DMS153 treated with DMSO at 0.1 percent for 48 hours (cell line): ENCODE results near the gene PLCB1.

ENCODE experiments used
- DNase-seq: peaks from one replicate; lab custom pipeline; 2025; ENCODE audit not compliant: unreplicated experiment; lab: John Stamatoyannopoulos, UW

Gene PLCB1

GRCh38 chr20:8480597-8480996 lies 348.5 kb downstream of the PLCB1 start:
- DNase-seq = no peak

GRCh38 chr20:8487696-8488095 lies 355.6 kb downstream of the PLCB1 start:
- DNase-seq = no peak

GRCh38 chr20:8489094-8489883 lies 357.2 kb downstream of the PLCB1 start:
- DNase-seq = no peak

- no peak for DNase-seq
Measured at GRCh38 chr20:8490076-8490830, 358.2 kb downstream of the PLCB1 start.

- DNase-seq = no peak
Measured at GRCh38 chr20:8492173-8492572, 360.1 kb downstream of the PLCB1 start.

- no peak for DNase-seq
Measured at GRCh38 chr20:8498571-8498970, 366.5 kb downstream of the PLCB1 start.

- DNase-seq = no peak
Measured at GRCh38 chr20:8504030-8504429, 372.0 kb downstream of the PLCB1 start.

- DNase-seq = no peak
Measured at GRCh38 chr20:8505476-8506200, 373.6 kb downstream of the PLCB1 start.

GRCh38 chr20:8507231-8507630 lies 375.2 kb downstream of the PLCB1 start:
- DNase-seq = no peak

GRCh38 chr20:8509809-8510208 lies 377.7 kb downstream of the PLCB1 start:
- DNase-seq = no peak

- DNase-seq = no peak
Measured at GRCh38 chr20:8510808-8511207, 378.7 kb downstream of the PLCB1 start.

GRCh38 chr20:8512003-8512402 lies 379.9 kb downstream of the PLCB1 start:
- DNase-seq = no peak

GRCh38 chr20:8515810-8516435 lies 383.9 kb downstream of the PLCB1 start:
- DNase-seq = no peak

GRCh38 chr20:8518878-8519277 lies 386.8 kb downstream of the PLCB1 start:
- DNase-seq = no peak

- DNase-seq = no peak
Measured at GRCh38 chr20:8519887-8520286, 387.8 kb downstream of the PLCB1 start.

- no peak for DNase-seq
Measured at GRCh38 chr20:8522168-8522567, 390.1 kb downstream of the PLCB1 start.

GRCh38 chr20:8523684-8524083 lies 391.6 kb downstream of the PLCB1 start:
- no peak for DNase-seq

GRCh38 chr20:8524101-8525016 lies 392.3 kb downstream of the PLCB1 start:
- DNase-seq = no peak

- DNase-seq = no peak
Measured at GRCh38 chr20:8525017-8525343, 392.9 kb downstream of the PLCB1 start.

GRCh38 chr20:8526610-8527009 lies 394.5 kb downstream of the PLCB1 start:
- DNase-seq = no peak
